Spleen (tissue), 7 donors: ENCODE data around the gene NR3C2.

Source experiments
- POLR2A ChIP-seq, 3 donors: fragments of 450-650 bp; IDR thresholded peaks; one replicate each; pipeline ENCODE4 v1.5.1; 2017; ENCODE audit warnings: antibody characterized with exemption in 3 of 3, mild to moderate bottlenecking in 1 of 3
- TF ChIP-seq, protein P1 (sequence below), 11 experiments: fragments of 200-600 bp in 7 of 11; fragments of 450-650 bp in 4 of 11; sonication (generic) in 4 of 11; IDR thresholded peaks in 8 of 11; conservative IDR thresholded peaks in 3 of 11; 1 replicate in 7 of 11; 2 replicates in 4 of 11; pipeline versions ENCODE4 v1.4.0 to v1.8.0; 2016 to 2021; ENCODE audit warnings: antibody characterized with exemption in 11 of 11, inconsistent platforms in 4 of 11, mild to moderate bottlenecking in 1 of 11
- donor health status: DM: no; HTN: no; CAD: no; lungs with moderate emphysema.
- donor health status: DM: no; HTN: no; CAD: no.
- donor health status: DM: no; HTN: no; CAD: no.

DNA sequence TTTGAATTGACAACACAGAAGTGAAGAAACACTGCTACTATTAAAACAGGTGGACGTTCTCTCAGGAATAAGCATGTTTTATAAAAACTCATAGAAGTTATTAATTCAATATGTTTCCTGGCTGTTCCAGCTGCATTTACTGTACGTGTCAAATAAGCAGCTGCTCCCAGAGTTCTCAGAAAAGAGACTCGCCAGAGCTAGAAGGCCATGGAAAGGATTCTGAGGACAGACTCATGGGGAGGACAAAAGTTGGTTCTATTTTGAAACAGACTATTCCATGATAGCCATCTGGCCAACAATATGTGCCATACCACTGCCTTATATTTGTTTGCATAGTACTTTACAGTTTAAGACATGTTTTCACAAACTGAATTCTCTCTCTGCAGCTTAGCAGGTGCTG is 136.5 kb downstream of the NR3C2 start:
- TF ChIP-seq, protein P1, sequence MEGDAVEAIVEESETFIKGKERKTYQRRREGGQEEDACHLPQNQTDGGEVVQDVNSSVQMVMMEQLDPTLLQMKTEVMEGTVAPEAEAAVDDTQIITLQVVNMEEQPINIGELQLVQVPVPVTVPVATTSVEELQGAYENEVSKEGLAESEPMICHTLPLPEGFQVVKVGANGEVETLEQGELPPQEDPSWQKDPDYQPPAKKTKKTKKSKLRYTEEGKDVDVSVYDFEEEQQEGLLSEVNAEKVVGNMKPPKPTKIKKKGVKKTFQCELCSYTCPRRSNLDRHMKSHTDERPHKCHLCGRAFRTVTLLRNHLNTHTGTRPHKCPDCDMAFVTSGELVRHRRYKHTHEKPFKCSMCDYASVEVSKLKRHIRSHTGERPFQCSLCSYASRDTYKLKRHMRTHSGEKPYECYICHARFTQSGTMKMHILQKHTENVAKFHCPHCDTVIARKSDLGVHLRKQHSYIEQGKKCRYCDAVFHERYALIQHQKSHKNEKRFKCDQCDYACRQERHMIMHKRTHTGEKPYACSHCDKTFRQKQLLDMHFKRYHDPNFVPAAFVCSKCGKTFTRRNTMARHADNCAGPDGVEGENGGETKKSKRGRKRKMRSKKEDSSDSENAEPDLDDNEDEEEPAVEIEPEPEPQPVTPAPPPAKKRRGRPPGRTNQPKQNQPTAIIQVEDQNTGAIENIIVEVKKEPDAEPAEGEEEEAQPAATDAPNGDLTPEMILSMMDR (IDR thresholded peaks at IDR 0.05 in 8 of 11, conservative IDR thresholded peaks at IDR 0.05 in 3 of 11), result no peak
- TF ChIP-seq POLR2A (IDR thresholded peaks at IDR 0.05), result no peak
